ENCODE data around the gene DTWD1. TPM values are rescaled to one million over a fixed set of nuclear protein-coding genes. Genes with fewer than 3 reads are reported as not detected.
"Not testable (repeated sequence)": the region's sequence is repeated elsewhere in the genome, so short reads cannot be mapped to it uniquely, and the experiment has no call there.

DTWD1 gene
- polyA plus RNA-seq, 4 donors, result 5.8 to 18.8 (median 11.0) TPM

DNA sequence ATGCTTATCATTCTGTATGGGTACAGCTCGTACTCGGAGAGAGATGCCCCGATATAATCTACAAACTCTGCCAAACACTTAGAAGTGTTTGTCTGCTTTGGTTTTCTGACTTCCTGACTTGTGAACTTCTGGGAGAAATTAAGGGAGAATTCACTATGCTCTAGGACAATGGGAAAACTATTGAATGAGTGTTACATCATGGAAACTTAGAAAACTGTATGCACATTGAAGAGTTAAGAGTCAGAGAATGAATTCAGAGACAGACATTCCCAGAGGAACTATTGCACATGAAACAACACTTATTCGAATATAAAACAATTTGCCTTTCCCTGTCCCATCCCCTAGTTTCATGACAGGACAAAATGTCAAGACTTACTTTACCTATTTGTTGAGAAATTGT, 57.8 kb downstream of the DTWD1 start:
- H3K4me1 ChIP-seq (ENCODE audit: control insufficient read depth in 3 of 3, insufficient read depth in 2 of 3, low read depth in 1 of 3, low read length in 2 of 3), result no peaks in the 10 kb centered on the region
- WGBS, 3 donors, result 79 to 89% (median 81%) methylated on average over 4 of the region's 4 CpGs
- no peak overlapping the region for H3K27ac ChIP-seq (ENCODE audit: low read depth in 1 of 3, low read length in 2 of 3)
- H3K36me3 ChIP-seq (ENCODE audit: control insufficient read depth in 3 of 3, insufficient read depth in 2 of 3, low read depth in 1 of 3, low read length in 3 of 3), result no peaks in the 10 kb centered on the region
- no peak overlapping the region for H3K4me3 ChIP-seq (ENCODE audit: low read depth in 1 of 3, low read length in 3 of 3)
- no peaks in the 10 kb centered on the region for H3K27me3 ChIP-seq (ENCODE audit: control insufficient read depth in 3 of 3, insufficient read depth in 3 of 3, low read length in 3 of 3)
- FAIRE-seq, result no peak
- no peak for DNase-seq
- H3K9me3 ChIP-seq (ENCODE audit: control insufficient read depth in 2 of 2, insufficient read depth in 1 of 2, low read depth in 1 of 2, low read length in 1 of 2), result no peaks in the 10 kb centered on the region

DNA sequence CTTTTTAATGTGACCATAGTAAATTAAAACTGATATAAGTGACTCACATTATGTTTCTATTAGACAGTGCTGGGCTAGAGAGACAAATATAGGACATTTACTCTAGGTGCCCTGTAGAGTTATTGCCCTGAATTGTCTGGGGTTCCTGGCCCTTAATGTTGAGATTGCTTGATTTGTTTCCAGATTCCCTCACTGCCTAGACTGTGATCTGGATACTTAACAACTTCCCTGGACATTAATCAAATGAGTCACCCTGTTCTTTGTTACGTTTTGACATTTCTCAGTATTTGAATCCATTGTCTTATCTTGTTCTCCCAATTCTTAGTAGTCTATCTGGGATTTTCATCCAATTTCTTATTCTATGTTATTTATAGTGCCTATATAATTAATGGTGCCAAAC, 65.8 kb downstream of the DTWD1 start:
- no peak overlapping the region for H3K4me3 ChIP-seq (ENCODE audit: low read depth in 1 of 3, low read length in 3 of 3)
- no peaks in the 10 kb centered on the region for H3K36me3 ChIP-seq (ENCODE audit: control insufficient read depth in 3 of 3, insufficient read depth in 2 of 3, low read depth in 1 of 3, low read length in 3 of 3)
- H3K27me3 ChIP-seq (ENCODE audit: control insufficient read depth in 3 of 3, insufficient read depth in 3 of 3, low read length in 3 of 3), result no peaks in the 10 kb centered on the region
- H3K9me3 ChIP-seq (ENCODE audit: control insufficient read depth in 2 of 2, insufficient read depth in 1 of 2, low read depth in 1 of 2, low read length in 1 of 2), result no peaks in the 10 kb centered on the region
- H3K4me1 ChIP-seq (ENCODE audit: control insufficient read depth in 3 of 3, insufficient read depth in 2 of 3, low read depth in 1 of 3, low read length in 2 of 3), result no peaks in the 10 kb centered on the region
- 14 to 55% (median 33%) methylated on average over 1 of the region's 1 CpG for WGBS, 3 donors
- DNase-seq (no peak), FAIRE-seq (no peak)
- H3K27ac ChIP-seq (ENCODE audit: low read depth in 1 of 3, low read length in 2 of 3), result no peak overlapping the region

DNA sequence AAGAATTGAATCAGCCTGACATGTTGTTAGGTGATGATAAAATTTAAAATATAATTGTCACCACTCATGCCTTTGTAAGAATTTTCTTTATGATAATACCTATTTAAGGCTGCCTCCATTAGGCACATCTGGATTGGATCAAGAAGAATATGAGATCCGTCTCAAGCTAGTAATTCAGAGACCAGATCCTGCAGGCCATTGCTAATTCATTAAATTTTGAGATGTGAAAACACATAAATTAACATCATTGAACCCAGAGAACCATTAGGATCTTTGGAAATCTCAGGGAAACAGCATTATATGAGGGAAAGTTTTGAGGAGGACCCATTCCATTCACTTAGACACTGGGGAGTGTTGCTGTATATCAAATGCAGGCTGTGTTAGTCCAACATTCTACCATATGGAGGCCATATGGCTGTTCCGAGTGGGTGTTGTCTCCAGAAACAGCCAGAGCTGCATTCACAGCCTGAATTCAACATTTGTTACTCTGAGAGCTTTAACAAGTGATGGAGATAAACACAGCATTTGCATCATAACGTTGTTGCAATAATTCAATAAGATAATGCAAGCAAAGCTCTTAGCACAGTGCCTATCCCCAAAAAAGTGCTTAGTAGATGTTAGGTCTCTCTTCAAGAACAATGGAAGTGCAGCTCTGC, 67.4 kb downstream of the DTWD1 start:
- no peak for DNase-seq
- no peak for FAIRE-seq
- Histone ChIP-seq H3K27me3 (ENCODE audit: control insufficient read depth in 3 of 3, insufficient read depth in 3 of 3, low read length in 3 of 3) (no peaks in the 10 kb centered on the region), H3K27ac (ENCODE audit: low read depth in 1 of 3, low read length in 2 of 3) (no peak overlapping the region), H3K9me3 (ENCODE audit: control insufficient read depth in 2 of 2, insufficient read depth in 1 of 2, low read depth in 1 of 2, low read length in 1 of 2) (no peaks in the 10 kb centered on the region), H3K36me3 (ENCODE audit: control insufficient read depth in 3 of 3, insufficient read depth in 2 of 3, low read depth in 1 of 3, low read length in 3 of 3) (no peaks in the 10 kb centered on the region), H3K4me1 (ENCODE audit: control insufficient read depth in 3 of 3, insufficient read depth in 2 of 3, low read depth in 1 of 3, low read length in 2 of 3) (no peaks in the 10 kb centered on the region), H3K4me3 (ENCODE audit: low read depth in 1 of 3, low read length in 3 of 3) (no peak overlapping the region)
- 73 to 83% (median 83%) methylated on average over 3 of the region's 3 CpGs for WGBS, 3 donors

DNA sequence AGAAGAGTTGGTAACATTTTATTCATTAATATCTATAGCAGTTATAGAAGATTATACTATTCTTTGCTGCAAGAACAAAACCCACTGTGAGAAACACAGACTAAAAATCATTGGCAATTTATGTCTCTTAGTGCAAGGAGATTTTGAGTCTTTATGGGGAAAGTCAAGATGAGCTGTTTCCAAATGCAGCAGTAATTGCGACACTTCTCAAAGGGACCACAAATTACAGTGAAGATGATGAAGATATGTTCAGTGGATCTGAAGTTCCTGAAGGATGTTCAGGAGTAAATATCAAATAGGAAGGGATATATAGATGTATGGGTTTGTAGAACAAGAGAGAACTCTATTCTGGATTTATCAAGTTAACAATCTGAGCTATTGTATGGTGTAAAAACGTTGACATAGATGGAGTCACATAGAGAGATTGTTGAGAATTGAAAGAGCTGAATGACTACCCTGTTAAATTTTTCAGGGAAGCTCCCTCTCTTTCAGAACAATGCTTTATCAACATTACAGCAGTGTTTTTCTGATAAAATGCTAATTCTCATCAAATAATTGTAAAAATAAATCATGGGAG, 71.8 kb downstream of the DTWD1 start:
- no peaks in the 10 kb centered on the region for H3K36me3 ChIP-seq (ENCODE audit: control insufficient read depth in 3 of 3, insufficient read depth in 2 of 3, low read depth in 1 of 3, low read length in 3 of 3)
- 30 to 58% (median 56%) methylated on average over 2 of the region's 2 CpGs for WGBS, 3 donors
- FAIRE-seq, result no peak
- no peak for DNase-seq
- H3K27ac ChIP-seq (ENCODE audit: low read depth in 1 of 3, low read length in 2 of 3), result no peak overlapping the region
- H3K4me3 ChIP-seq (ENCODE audit: low read depth in 1 of 3, low read length in 3 of 3), result no peak overlapping the region
- H3K27me3 ChIP-seq (ENCODE audit: control insufficient read depth in 3 of 3, insufficient read depth in 3 of 3, low read length in 3 of 3), result no peaks in the 10 kb centered on the region
- H3K9me3 ChIP-seq (ENCODE audit: control insufficient read depth in 2 of 2, insufficient read depth in 1 of 2, low read depth in 1 of 2, low read length in 1 of 2), result no peaks in the 10 kb centered on the region
- no peaks in the 10 kb centered on the region for H3K4me1 ChIP-seq (ENCODE audit: control insufficient read depth in 3 of 3, insufficient read depth in 2 of 3, low read depth in 1 of 3, low read length in 2 of 3)

DNA sequence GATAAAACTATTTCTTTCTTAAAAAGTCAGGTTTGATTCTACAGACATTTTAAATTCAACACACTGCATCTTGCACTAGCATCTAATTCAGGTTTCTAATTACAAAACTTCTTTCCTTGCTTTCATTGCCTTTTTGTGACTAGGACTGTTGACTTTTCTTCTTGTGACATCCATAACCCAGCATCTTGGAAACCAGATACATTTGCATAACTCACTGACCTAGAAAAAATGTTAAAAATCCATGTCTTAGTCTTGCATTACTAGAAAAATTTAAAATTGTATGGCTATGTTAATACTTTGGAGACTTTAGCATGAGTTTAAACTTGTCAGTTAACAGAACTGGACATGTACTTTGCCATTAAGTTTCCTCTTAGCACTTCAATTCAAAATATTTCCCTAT, 72.7 kb downstream of the DTWD1 start:
- Histone ChIP-seq H3K9me3 (ENCODE audit: control insufficient read depth in 2 of 2, insufficient read depth in 1 of 2, low read depth in 1 of 2, low read length in 1 of 2) (no peaks in the 10 kb centered on the region), H3K36me3 (ENCODE audit: control insufficient read depth in 3 of 3, insufficient read depth in 2 of 3, low read depth in 1 of 3, low read length in 3 of 3) (no peaks in the 10 kb centered on the region), H3K4me1 (ENCODE audit: control insufficient read depth in 3 of 3, insufficient read depth in 2 of 3, low read depth in 1 of 3, low read length in 2 of 3) (no peaks in the 10 kb centered on the region), H3K27ac (ENCODE audit: low read depth in 1 of 3, low read length in 2 of 3) (no peak overlapping the region), H3K27me3 (ENCODE audit: control insufficient read depth in 3 of 3, insufficient read depth in 3 of 3, low read length in 3 of 3) (no peaks in the 10 kb centered on the region), H3K4me3 (ENCODE audit: low read depth in 1 of 3, low read length in 3 of 3) (no peak overlapping the region)
- DNase-seq (no peak), FAIRE-seq (no peak)

DNA sequence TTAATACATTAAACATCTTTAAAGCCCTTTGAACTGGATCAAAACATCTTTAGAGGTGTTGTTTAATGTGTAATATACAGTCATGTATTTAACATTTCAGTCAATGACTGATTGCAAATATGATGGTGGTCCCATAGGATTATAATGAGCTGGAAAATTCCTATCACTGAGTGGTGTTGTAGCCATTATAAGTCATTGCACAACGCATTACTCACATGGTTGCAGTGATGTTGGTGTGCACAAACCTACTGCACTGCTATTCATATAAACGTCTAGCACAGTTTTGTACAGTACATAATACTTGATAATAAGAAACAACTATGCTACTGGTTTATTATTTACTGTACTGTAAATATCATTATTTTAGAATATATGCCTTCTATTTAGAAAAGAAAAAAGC, 75.6 kb downstream of the DTWD1 start:
- Histone ChIP-seq H3K36me3 (ENCODE audit: control insufficient read depth in 3 of 3, insufficient read depth in 2 of 3, low read depth in 1 of 3, low read length in 3 of 3) (no peaks in the 10 kb centered on the region), H3K4me3 (ENCODE audit: low read depth in 1 of 3, low read length in 3 of 3) (no peak overlapping the region), H3K27ac (ENCODE audit: low read depth in 1 of 3, low read length in 2 of 3) (no peak overlapping the region), H3K4me1 (ENCODE audit: control insufficient read depth in 3 of 3, insufficient read depth in 2 of 3, low read depth in 1 of 3, low read length in 2 of 3) (no peaks in the 10 kb centered on the region), H3K27me3 (ENCODE audit: control insufficient read depth in 3 of 3, insufficient read depth in 3 of 3, low read length in 3 of 3) (no peaks in the 10 kb centered on the region), H3K9me3 (ENCODE audit: control insufficient read depth in 2 of 2, insufficient read depth in 1 of 2, low read depth in 1 of 2, low read length in 1 of 2) (no peaks in the 10 kb centered on the region)
- FAIRE-seq, result no peak
- 80 to 87% (median 86%) methylated on average over 2 of the region's 2 CpGs for WGBS, 3 donors
- DNase-seq, result no peak

DNA sequence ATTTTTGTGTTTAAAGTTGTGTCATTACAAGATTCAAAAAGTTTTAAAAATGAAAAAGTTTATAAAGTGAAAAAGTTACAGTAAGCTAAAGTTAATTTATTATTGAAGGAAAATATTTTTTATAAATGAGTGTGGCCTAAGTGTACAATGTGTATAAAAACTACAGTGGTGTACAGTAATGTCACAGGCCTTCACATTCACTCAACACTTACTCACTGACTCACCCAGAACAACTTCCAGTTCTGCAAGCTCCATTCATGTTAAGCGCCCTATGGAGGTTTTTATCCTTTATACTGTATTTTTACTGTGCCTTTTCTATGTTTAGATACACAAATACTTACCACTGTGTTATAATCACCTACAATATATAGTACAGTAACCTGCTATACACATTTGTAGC, 76.3 kb downstream of the DTWD1 start:
- Histone ChIP-seq H3K36me3 (ENCODE audit: control insufficient read depth in 3 of 3, insufficient read depth in 2 of 3, low read depth in 1 of 3, low read length in 3 of 3) (no peaks in the 10 kb centered on the region), H3K27ac (ENCODE audit: low read depth in 1 of 3, low read length in 2 of 3) (no peak overlapping the region), H3K27me3 (ENCODE audit: control insufficient read depth in 3 of 3, insufficient read depth in 3 of 3, low read length in 3 of 3) (no peaks in the 10 kb centered on the region), H3K9me3 (ENCODE audit: control insufficient read depth in 2 of 2, insufficient read depth in 1 of 2, low read depth in 1 of 2, low read length in 1 of 2) (no peaks in the 10 kb centered on the region), H3K4me1 (ENCODE audit: control insufficient read depth in 3 of 3, insufficient read depth in 2 of 3, low read depth in 1 of 3, low read length in 2 of 3) (no peaks in the 10 kb centered on the region), H3K4me3 (ENCODE audit: low read depth in 1 of 3, low read length in 3 of 3) (no peak overlapping the region)
- 88 to 100% (median 89%) methylated on average over 1 of the region's 1 CpG for WGBS, 3 donors
- no peak for DNase-seq
- FAIRE-seq, result no peak

DNA sequence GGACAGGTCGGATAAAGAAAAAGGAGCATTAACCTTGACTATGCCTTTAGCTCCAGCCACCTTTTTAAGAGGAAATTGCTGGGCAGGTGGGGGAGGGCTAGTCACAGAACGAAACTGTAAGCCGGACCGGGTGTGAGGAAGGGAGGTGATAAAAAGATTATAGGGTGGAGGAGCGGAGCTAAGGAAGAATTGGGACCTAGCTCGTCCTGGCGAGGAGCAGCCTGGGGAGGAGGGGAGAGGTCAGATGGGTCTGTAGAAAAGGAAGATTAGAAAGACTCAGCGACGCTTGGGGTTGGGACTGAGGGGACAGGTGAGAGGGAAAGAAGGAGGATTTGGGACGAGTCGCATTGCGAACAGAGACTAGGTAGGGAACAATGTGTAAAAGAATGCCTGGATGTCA, 82.1 kb downstream of the DTWD1 start:
- WGBS, 3 donors, result 66 to 74% (median 73%) methylated on average over 12 of the region's 12 CpGs
- FAIRE-seq; H3K27me3 ChIP-seq (ENCODE audit: control insufficient read depth in 3 of 3, insufficient read depth in 3 of 3, low read length in 3 of 3); H3K36me3 ChIP-seq (ENCODE audit: control insufficient read depth in 3 of 3, insufficient read depth in 2 of 3, low read depth in 1 of 3, low read length in 3 of 3); H3K27ac ChIP-seq (ENCODE audit: low read depth in 1 of 3, low read length in 2 of 3); H3K4me1 ChIP-seq (ENCODE audit: control insufficient read depth in 3 of 3, insufficient read depth in 2 of 3, low read depth in 1 of 3, low read length in 2 of 3); H3K4me3 ChIP-seq (ENCODE audit: low read depth in 1 of 3, low read length in 3 of 3); DNase-seq; H3K9me3 ChIP-seq (ENCODE audit: control insufficient read depth in 2 of 2, insufficient read depth in 1 of 2, low read depth in 1 of 2, low read length in 1 of 2): not testable (repeated sequence)
